PC-3 (cell line): ENCODE measurements around the gene TSEN2. TPM values are rescaled to one million over a fixed set of nuclear protein-coding genes. Genes with fewer than 3 reads are reported as not detected.

ENCODE experiments used
- ATAC-seq: fragments of 200-7000 bp; cut with Tn5 transposase; 2 replicates; pipeline ENCODE4 v1.9.1; 2020; ENCODE audit warnings: mild to moderate bottlenecking, moderate library complexity
- BruUV-seq: library from RNA; stranded (reverse); fragments of 400-500 nt; replicated peaks from 2 replicates; lab custom pipeline; 2021; lab: Mats Ljungman, UMichigan
- CTCF ChIA-PET: fragments of 300-600 bp; sonication (Branson Sonifier 250); formaldehyde crosslinking; loops from one replicate; lab custom pipeline; 2022; ENCODE audit warnings: antibody characterized with exemption; lab: Charles Lee
- POLR2A ChIA-PET: fragments of 300-600 bp; sonication (Branson Sonifier 250); formaldehyde crosslinking; loops from one replicate; lab custom pipeline; 2022; ENCODE audit warnings: antibody characterized with exemption; ENCODE audit not compliant: unreplicated experiment; lab: Charles Lee
- DNase-seq: peaks from one replicate; pipeline ENCODE4 v3.0.0-alpha.2; 2015
- H2AFZ ChIP-seq: fragments of 300-600 bp; sonication (generic); 2 replicates; pipeline ENCODE4 v1.6.0; 2016; ENCODE audit warnings: antibody characterized with exemption, low read length
- H3F3A ChIP-seq: fragments of 300-600 bp; sonication (generic); one replicate; pipeline ENCODE4 v1.6.0; 2017; ENCODE audit warnings: antibody characterized with exemption, low read length, control low read depth, mild to moderate bottlenecking; ENCODE audit not compliant: unreplicated experiment
- H3K27ac ChIP-seq: fragments of 300-600 bp; sonication (generic); 2 replicates; pipeline ENCODE4 v1.5.1; 2016; ENCODE audit warnings: mild to moderate bottlenecking, low read length
- H3K27me3 ChIP-seq: fragments of 300-600 bp; sonication (generic); 2 replicates; pipeline ENCODE4 v1.6.1; 2016; ENCODE audit warnings: low read length, mixed read lengths
- H3K36me3 ChIP-seq: fragments of 300-600 bp; sonication (generic); 2 replicates; pipeline ENCODE4 v1.6.1; 2016; ENCODE audit warnings: low read depth, mixed run types, low read length, mixed read lengths
- H3K4me1 ChIP-seq: fragments of 300-600 bp; sonication (generic); 2 replicates; pipeline ENCODE4 v1.5.1; 2016; ENCODE audit warnings: low read length; ENCODE audit not compliant: insufficient read depth
- H3K4me2 ChIP-seq: fragments of 300-600 bp; sonication (generic); 2 replicates; pipeline ENCODE4 v1.6.0; 2016; ENCODE audit warnings: low read length
- H3K4me3 ChIP-seq: fragments of 300-600 bp; sonication (generic); 2 replicates; pipeline ENCODE4 v1.5.1; 2016; ENCODE audit warnings: mild to moderate bottlenecking, low read length, mixed read lengths
- H3K79me2 ChIP-seq: fragments of 300-600 bp; sonication (generic); 2 replicates; pipeline ENCODE4 v1.6.1; 2017; ENCODE audit warnings: low read length, mixed read lengths
- H3K9ac ChIP-seq: fragments of 300-600 bp; sonication (generic); 2 replicates; pipeline ENCODE4 v1.6.0; 2016; ENCODE audit warnings: mild to moderate bottlenecking, low read length
- H3K9me2 ChIP-seq: fragments of 300-600 bp; sonication (generic); replicated peaks from 2 replicates; pipeline ENCODE4 v1.6.1; 2016; ENCODE audit warnings: mixed run types, low read length, mixed read lengths
- H3K9me3 ChIP-seq: fragments of 300-600 bp; sonication (generic); 2 replicates; pipeline ENCODE4 v1.6.1; 2016; ENCODE audit warnings: low read length, mixed read lengths
- H4K20me1 ChIP-seq: fragments of 300-600 bp; sonication (generic); 2 replicates; pipeline ENCODE4 v1.6.1; 2016; ENCODE audit warnings: low read length, mixed read lengths
- CTCF ChIP-seq: fragments of 300-600 bp; sonication (generic); conservative IDR thresholded peaks from 2 replicates; pipeline ENCODE4 v1.5.1; 2017; ENCODE audit warnings: antibody characterized with exemption, low read depth, mild to moderate bottlenecking, low read length
- EZH2 ChIP-seq: fragments of 300-600 bp; sonication (generic); IDR thresholded peaks from one replicate; pipeline ENCODE4 v1.6.1; 2017; ENCODE audit warnings: antibody characterized with exemption, mild to moderate bottlenecking, low read length; ENCODE audit not compliant: unreplicated experiment
- EZH2phosphoT487 ChIP-seq: fragments of 300-600 bp; sonication (generic); IDR thresholded peaks from 2 replicates; pipeline ENCODE4 v1.6.1; 2018; ENCODE audit warnings: mild to moderate bottlenecking, antibody characterized with exemption, low read length, borderline replicate concordance
- intact Hi-C: fragments of 100-400 bp; cut with micrococcal nuclease; formaldehyde crosslinking; loops from 2 replicates; pipeline ENCODE4 v1.9.0; 2023
- total RNA-seq: library from RNA; depleted of rRNA; stranded (reverse); fragments of >200 nt; gene quantifications from 2 replicates; pipeline ENCODE4 v1.2.3, GENCODE V29; 2014

Gene TSEN2
- total RNA-seq, 1 experiment from 2014 or later, result 40.2 TPM

- Histone ChIP-seq H4K20me1 (no peaks in the 10 kb centered on the region), H3K79me2 (no peaks in the 10 kb centered on the region; the same call in 1 of the 2 replicates), H3K9me3 (no peaks in the 10 kb centered on the region), H2AFZ (no peak overlapping the region), H3K27ac (no peak overlapping the region), H3K4me1 (peaks cover 14% of the 10 kb centered on the region), H3K4me2 (no peak overlapping the region), H3F3A (peaks cover 15% of the 10 kb centered on the region), H3K27me3 (no peaks in the 10 kb centered on the region), H3K36me3 (peaks cover 74% of the 10 kb centered on the region), H3K9ac (no peak overlapping the region), H3K4me3 (no peak overlapping the region), H3K9me2 (no peaks in the 10 kb centered on the region)
- CTCF ChIA-PET, result no interaction called here
- no peak for TF ChIP-seq CTCF
- TF ChIP-seq EZH2, result no peak
- no peak for TF ChIP-seq EZH2phosphoT487
- POLR2A ChIA-PET, result no interaction called here
- no TSS peak for BruUV-seq
- ATAC-seq, result no peak
- intact Hi-C loops, result no loop called here
- DNase-seq, result no peak
Observed at GRCh38 chr3:12503126-12503957, 19.1 kb downstream of the TSEN2 start.

DNA sequence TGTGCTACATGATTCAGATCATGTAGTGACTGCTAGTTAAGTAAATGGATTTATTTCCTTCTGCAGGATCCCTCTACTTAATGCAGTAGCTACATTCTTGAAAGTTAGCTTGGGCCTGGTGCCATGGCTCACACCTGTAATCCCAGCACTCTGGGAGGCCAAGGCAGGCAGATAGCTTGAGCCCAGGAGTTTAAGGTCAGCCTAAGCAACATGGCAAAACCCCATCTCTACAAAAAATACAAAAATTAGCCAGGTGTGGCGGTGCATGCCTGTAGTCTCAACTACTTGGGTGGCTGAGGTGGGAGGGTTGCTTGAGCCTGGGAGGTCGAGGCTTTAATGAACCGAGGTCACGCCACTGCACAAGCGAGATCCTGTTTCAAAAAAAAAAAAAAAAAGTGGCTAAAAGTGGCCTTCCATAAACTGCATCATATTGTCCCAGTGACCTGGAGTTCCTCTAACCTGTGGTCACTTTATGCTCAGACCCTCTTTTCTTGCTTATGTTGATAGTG, 22.0 kb downstream of the TSEN2 start:
- H3K27ac ChIP-seq, result no peak overlapping the region
- H3K9me2 ChIP-seq, result no peaks in the 10 kb centered on the region
- H3K79me2 ChIP-seq, result peaks cover 4% of the 10 kb centered on the region; the same call in 1 of the 2 replicates
- no peak for DNase-seq
- no peak overlapping the region for H3K4me2 ChIP-seq
- H3K36me3 ChIP-seq, result peaks cover 59% of the 10 kb centered on the region
- ATAC-seq, result no peak
- H2AFZ ChIP-seq, result no peak overlapping the region
- H4K20me1 ChIP-seq, result no peaks in the 10 kb centered on the region
- H3K9ac ChIP-seq, result no peak overlapping the region
- ChIA-PET POLR2A (no interaction called here), CTCF (interaction anchor here (0.5 kb wide), 1 partner anchor 244 kb away, joined by 5 read pairs; no protein-coding TSS in a partner anchor)
- no peaks in the 10 kb centered on the region for H3K9me3 ChIP-seq
- no peaks in the 10 kb centered on the region for H3K27me3 ChIP-seq
- H3K4me1 ChIP-seq, result peaks cover 20% of the 10 kb centered on the region
- intact Hi-C loops, result no loop called here
- H3K4me3 ChIP-seq, result no peak overlapping the region
- H3F3A ChIP-seq, result peaks cover 15% of the 10 kb centered on the region
- TF ChIP-seq EZH2 (no peak), EZH2phosphoT487 (no peak), CTCF (no peak)
- BruUV-seq, result no TSS peak
